ENCODE measurements around the gene SLC2A13. TPM values are rescaled to one million over a fixed set of nuclear protein-coding genes. Genes with fewer than 3 reads are reported as not detected.

The SLC2A13 gene
- total and polyA plus RNA-seq, 2 donors (not counting 3 experiments of a cell fraction or from before 2014, with no cell fraction given), result 1.2 to 4.9 TPM

DNA sequence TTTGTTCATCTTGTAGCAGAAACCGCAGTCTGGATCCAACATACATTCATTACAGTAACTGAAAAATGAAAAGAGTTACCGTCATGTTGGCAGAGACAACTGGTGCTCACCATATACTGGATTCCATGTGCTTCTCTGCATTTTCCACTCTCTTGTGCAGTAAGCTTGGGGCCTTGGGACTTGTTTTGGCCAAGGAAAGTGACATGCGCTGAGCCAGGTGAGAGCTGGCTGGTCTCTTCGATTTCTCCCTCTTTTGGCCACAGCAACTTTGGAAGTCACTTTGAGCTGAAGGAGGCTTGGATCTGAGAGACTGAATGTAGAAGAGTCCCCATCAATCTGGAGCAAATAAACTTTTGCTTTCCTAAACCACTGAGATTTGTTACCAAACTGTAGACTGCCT, 275.7 kb downstream of the SLC2A13 start:
- ChIA-PET CTCF (no interaction called here), POLR2A (no interaction called here)
- Histone ChIP-seq H3K36me3 (ENCODE audit: control insufficient read depth in 2 of 2, extremely low read depth in 1 of 2, insufficient read depth in 2 of 2, low read length in 2 of 2) (no peaks in the 10 kb centered on the region), H3K4me2 (ENCODE audit: insufficient read depth, low read length) (no peak overlapping the region), H3K4me3 (replicated peaks in 1 of 3; ENCODE audit: insufficient read depth in 1 of 3, low read depth in 1 of 3, low read length in 3 of 3) (no peak overlapping the region), H3K9ac (replicated peaks; ENCODE audit: extremely low read depth, insufficient read depth, low read length) (no peak overlapping the region), H3K4me1 (ENCODE audit: control insufficient read depth, extremely low read depth, insufficient read depth, low read length) (no peaks in the 10 kb centered on the region), H3K27me3 (ENCODE audit: control insufficient read depth in 2 of 2, insufficient read depth in 2 of 2, low read length in 2 of 2) (no peaks in the 10 kb centered on the region), H4K20me1 (replicated peaks; ENCODE audit: control insufficient read depth, extremely low read depth, insufficient read depth, low read length) (no peaks in the 10 kb centered on the region), H3K79me2 (ENCODE audit: control insufficient read depth, insufficient read depth, low read length) (no peaks in the 10 kb centered on the region), H3K9me1 (replicated peaks; ENCODE audit: control insufficient read depth, extremely low read depth, insufficient read depth, low read length) (no peaks in the 10 kb centered on the region), H3K27ac (ENCODE audit: insufficient read depth, low read depth, low read length) (no peak overlapping the region), H2AFZ (ENCODE audit: low read depth, low read length) (no peak overlapping the region), H3K9me3 (replicated peaks; ENCODE audit: control insufficient read depth, insufficient read depth, low read length) (no peaks in the 10 kb centered on the region)
- DNase-seq (ENCODE audit: low read depth, low spot score), result no peak
- TF ChIP-seq FOS (IDR thresholded peaks at IDR 0.05; ENCODE audit: borderline replicate concordance, insufficient read depth, low read length), result no peak
- TF ChIP-seq POLR2A (IDR thresholded peaks at IDR 0.05; ENCODE audit: low read depth, low read length), result no peak
- TF ChIP-seq EZH2 (IDR thresholded peaks at IDR 0.05; ENCODE audit: borderline replicate concordance, low read depth, low read length, severe bottlenecking), result no peak
- no peak for TF ChIP-seq JUN (IDR thresholded peaks at IDR 0.05; ENCODE audit: borderline replicate concordance, insufficient read depth, insufficient read length, low read depth)
- no peak for TF ChIP-seq POLR2AphosphoS5 (IDR thresholded peaks at IDR 0.05; ENCODE audit: insufficient read depth, low read depth, low read length)
- no peak for TF ChIP-seq GATA2 (IDR thresholded peaks at IDR 0.05; ENCODE audit: insufficient read depth, insufficient read length, low read depth, low read length)
- TF ChIP-seq MYC (IDR thresholded peaks at IDR 0.05; ENCODE audit: low read depth, low read length), result no peak
- TF ChIP-seq, protein P1, sequence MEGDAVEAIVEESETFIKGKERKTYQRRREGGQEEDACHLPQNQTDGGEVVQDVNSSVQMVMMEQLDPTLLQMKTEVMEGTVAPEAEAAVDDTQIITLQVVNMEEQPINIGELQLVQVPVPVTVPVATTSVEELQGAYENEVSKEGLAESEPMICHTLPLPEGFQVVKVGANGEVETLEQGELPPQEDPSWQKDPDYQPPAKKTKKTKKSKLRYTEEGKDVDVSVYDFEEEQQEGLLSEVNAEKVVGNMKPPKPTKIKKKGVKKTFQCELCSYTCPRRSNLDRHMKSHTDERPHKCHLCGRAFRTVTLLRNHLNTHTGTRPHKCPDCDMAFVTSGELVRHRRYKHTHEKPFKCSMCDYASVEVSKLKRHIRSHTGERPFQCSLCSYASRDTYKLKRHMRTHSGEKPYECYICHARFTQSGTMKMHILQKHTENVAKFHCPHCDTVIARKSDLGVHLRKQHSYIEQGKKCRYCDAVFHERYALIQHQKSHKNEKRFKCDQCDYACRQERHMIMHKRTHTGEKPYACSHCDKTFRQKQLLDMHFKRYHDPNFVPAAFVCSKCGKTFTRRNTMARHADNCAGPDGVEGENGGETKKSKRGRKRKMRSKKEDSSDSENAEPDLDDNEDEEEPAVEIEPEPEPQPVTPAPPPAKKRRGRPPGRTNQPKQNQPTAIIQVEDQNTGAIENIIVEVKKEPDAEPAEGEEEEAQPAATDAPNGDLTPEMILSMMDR (IDR thresholded peaks at IDR 0.05; ENCODE audit: extremely low read depth in 1 of 2, insufficient read depth in 1 of 2, low read depth in 1 of 2, low read length in 2 of 2), result no peak
- TF ChIP-seq MAX (IDR thresholded peaks at IDR 0.05; ENCODE audit: insufficient read depth, insufficient read length), result no peak
- intact Hi-C loops (cut with micrococcal nuclease), result no loop called here
- no TSS peak for BruUV-seq (replicated peaks)
- dilution Hi-C loops (cut with MboI; ENCODE audit: extremely low pct_ligation_motif_present, low sequenced_read_pairs), result no loop called here
- FAIRE-seq, result no peak
